ENCODE results near the gene SLC25A42. TPM values are rescaled to one million over a fixed set of nuclear protein-coding genes. Genes with fewer than 3 reads are reported as not detected.

SLC25A42 gene
- total and polyA plus RNA-seq, 2 of the 4 experiments (the other 2 are of a cell fraction), result 2.0 to 9.9 TPM

GRCh38 chr19:19028526-19028925 is 35.3 kb upstream of the SLC25A42 start:
- Histone ChIP-seq H2AK9ac (replicated peaks; ENCODE audit: low read depth, low read length, poor library complexity) (no peak overlapping the region), H2BK5ac (ENCODE audit: low read depth, low read length, poor library complexity, severe bottlenecking) (no peak overlapping the region), H3K4me3 (ENCODE audit: insufficient read depth, low read depth, low read length) (no peak overlapping the region), H3K9me3 (ENCODE audit: control insufficient read depth, insufficient read depth, low read length) (no peaks in the 10 kb centered on the region), H3K4ac (ENCODE audit: low read depth, low read length) (no peak overlapping the region), H3K9ac (ENCODE audit: low read depth, low read length) (no peak overlapping the region), H3K27me3 (ENCODE audit: control insufficient read depth, insufficient read depth, low read length) (no peaks in the 10 kb centered on the region), H3K14ac (replicated peaks; ENCODE audit: low read depth, low read length) (no peak overlapping the region), H3K4me1 (ENCODE audit: control insufficient read depth, insufficient read depth, low read length) (peaks cover 2% of the 10 kb centered on the region; the same call in 1 of the 2 replicates), H3K18ac (ENCODE audit: low read depth, low read length) (no peak overlapping the region), H4K20me1 (ENCODE audit: insufficient read depth, low read length) (peaks cover 40% of the 10 kb centered on the region), H3K56ac (ENCODE audit: extremely low read depth, insufficient read depth, low read length) (no peak overlapping the region), H4K91ac (ENCODE audit: insufficient read depth, low read depth, low read length) (no peak overlapping the region), H3K9me1 (ENCODE audit: insufficient read depth, low read length) (no peaks in the 10 kb centered on the region), H2BK15ac (ENCODE audit: low read depth, low read length) (no peak overlapping the region), H4K8ac (ENCODE audit: low read depth in 2 of 2, low read length in 2 of 2) (no peak overlapping the region), H2BK20ac (ENCODE audit: low read depth, low read length) (no peak overlapping the region), H3K23ac (ENCODE audit: low read depth, low read length) (no peak overlapping the region), H3K79me1 (ENCODE audit: low read depth in 1 of 2, low read length in 2 of 2) (peaks cover 36 to 72% of the 10 kb centered on the region in 2 experiments), H3K27ac (ENCODE audit: insufficient read depth, low read length) (no peak overlapping the region), H3K4me2 (ENCODE audit: low read depth, low read length) (no peak overlapping the region), H2BK120ac (ENCODE audit: low read depth, low read length) (no peak overlapping the region), H2AFZ (replicated peaks; ENCODE audit: low read length, poor library complexity) (no peak overlapping the region), H4K5ac (ENCODE audit: low read depth, low read length) (no peak overlapping the region), H2AK5ac (ENCODE audit: low read depth, low read length) (no peak overlapping the region), H3K36me3 (ENCODE audit: control insufficient read depth, insufficient read depth, low read length) (peaks cover 44% of the 10 kb centered on the region)
- CTCF ChIA-PET, result no interaction called here
- no peak for DNase-seq
- dilution Hi-C loops (cut with HindIII; ENCODE audit: low sequenced_read_pairs, unreplicated experiment), result no loop called here
- POLR2A ChIA-PET (ENCODE audit: unreplicated experiment), result no interaction called here
- in situ Hi-C loops (cut with MboI; ENCODE audit: low sequenced_read_pairs), result no loop called here
- WGBS, 2 experiments (ENCODE audit: extremely low coverage in 2 of 2, insufficient read length in 1 of 2), result 100% methylated on average over 1 of the region's 9 CpGs; no CpG with 5 or more reads in 1 of the 2 experiments
- TF ChIP-seq POLR2A (IDR thresholded peaks at IDR 0.05; ENCODE audit: low read depth, low read length) (no peak), SMC3 (IDR thresholded peaks at IDR 0.05; ENCODE audit: low read depth, low read length) (no peak), NFE2L2 (IDR thresholded peaks at IDR 0.05; ENCODE audit: low read depth, low read length) (no peak), FOS (IDR thresholded peaks at IDR 0.05; ENCODE audit: low read depth, low read length) (no peak), RCOR1 (IDR thresholded peaks at IDR 0.05; ENCODE audit: insufficient replicate concordance, low read length) (no peak), CTCF (conservative IDR thresholded peaks at IDR 0.05; ENCODE audit: low read depth, low read length) (no peak), MAZ (IDR thresholded peaks at IDR 0.05; ENCODE audit: borderline replicate concordance, low read depth, low read length) (no peak), MAFK (IDR thresholded peaks at IDR 0.05; ENCODE audit: low read depth, low read length) (no peak), RFX5 (IDR thresholded peaks at IDR 0.05; ENCODE audit: low read depth, low read length) (no peak), ELK1 (IDR thresholded peaks at IDR 0.05; ENCODE audit: borderline replicate concordance, low read depth, low read length) (no peak), BHLHE40 (IDR thresholded peaks at IDR 0.05; ENCODE audit: low read depth, low read length) (no peak), MXI1 (IDR thresholded peaks at IDR 0.05; ENCODE audit: borderline replicate concordance, low read depth, low read length) (no peak), CEBPB (IDR thresholded peaks at IDR 0.05; ENCODE audit: low read depth, low read length) (no peak), CHD1 (IDR thresholded peaks at IDR 0.05; ENCODE audit: low read depth, low read length) (no peak)
- ATAC-seq (ENCODE audit: low read depth), result no peak
- intact Hi-C loops (cut with micrococcal nuclease), result no loop called here
- BruUV-seq (replicated peaks), result no TSS peak
